Gastrocnemius medialis (tissue), 4 donors: ENCODE results near the gene RFXANK. TPM values are rescaled to one million over a fixed set of nuclear protein-coding genes. Genes with fewer than 3 reads are reported as not detected.

ENCODE experiments used
- ATAC-seq, 2 donors: fragments of 150-250 bp; one replicate each; pipeline ENCODE4 v1.9.1; 2016
- DNase-seq, 2 donors: peaks; one replicate each; pipeline ENCODE4 v3.0.0-alpha.2; 2019
- H3K27ac ChIP-seq, 4 donors: fragments of 200-600 bp; sonication (generic); 1 replicate in 1 of 4; 2 replicates in 3 of 4; pipeline ENCODE4 v1.5.1; 2016 to 2018; ENCODE audit warnings: mild to moderate bottlenecking in 2 of 4, moderate library complexity in 1 of 4
- H3K27me3 ChIP-seq, 3 donors: fragments of 200-600 bp; sonication (generic) in 2 of 3; 1 replicate in 1 of 3; 2 replicates in 2 of 3; pipeline versions ENCODE4 v1.5.1 to v1.6.0; 2016 to 2019; ENCODE audit warnings: mild to moderate bottlenecking in 1 of 3, moderate library complexity in 1 of 3
- H3K36me3 ChIP-seq, 2 donors: fragments of 200-600 bp; sonication (generic) in 1 of 2; one replicate each; pipeline ENCODE4 v1.5.1; 2017 to 2018
- H3K4me1 ChIP-seq, 2 donors: fragments of 200-600 bp; sonication (generic) in 1 of 2; one replicate each; pipeline ENCODE4 v1.5.1; 2016 to 2017; ENCODE audit warnings: mild to moderate bottlenecking in 2 of 2
- H3K4me3 ChIP-seq, 4 donors: fragments of 200-600 bp; sonication (generic) in 3 of 4; 1 replicate in 1 of 4; 2 replicates in 3 of 4; pipeline ENCODE4 v1.5.1; 2016 to 2019; ENCODE audit warnings: mild to moderate bottlenecking in 2 of 4
- H3K9me3 ChIP-seq, 3 donors: fragments of 200-600 bp; sonication (generic) in 2 of 3; 1 replicate in 1 of 3; 2 replicates in 2 of 3; pipeline ENCODE4 v1.5.1; 2016 to 2019
- POLR2A ChIP-seq, 2 donors: fragments of 450-650 bp; IDR thresholded peaks; one replicate each; pipeline ENCODE4 v1.6.1; 2017; ENCODE audit warnings: antibody characterized with exemption in 2 of 2, mild to moderate bottlenecking in 2 of 2, moderate library complexity in 2 of 2
- in situ Hi-C, 4 donors: fragments of 200-750 bp; cut with MboI; loops; one replicate each; pipeline versions ENCODE4 v1.15.0 to v1.8.0; 2017; ENCODE audit warnings: low sequenced_read_pairs in 4 of 4
- intact Hi-C: fragments of 100-400 bp; cut with DNase I; formaldehyde crosslinking; loops from one replicate; pipeline ENCODE4 v1.15.1; 2023; ENCODE audit warnings: low total_unique reads
- total RNA-seq, 4 donors: library from RNA; depleted of rRNA; stranded (reverse); fragments of >200 nt; gene quantifications; one replicate each; pipeline versions ENCODE4 v1.1.0 to v1.2.3, GENCODE V29; 2016
- TF ChIP-seq, protein P1 (sequence below), 5 experiments: fragments of 450-650 bp in 3 of 5; fragments of 200-600 bp in 2 of 5; sonication (generic) in 2 of 5; IDR thresholded peaks in 4 of 5; conservative IDR thresholded peaks in 1 of 5; 1 replicate in 4 of 5; 2 replicates in 1 of 5; pipeline ENCODE4 v1.5.1; 2016 to 2019; ENCODE audit warnings: antibody characterized with exemption in 5 of 5, mild to moderate bottlenecking in 3 of 5, moderate library complexity in 3 of 5

The RFXANK gene
- total RNA-seq, 4 donors from 2014 or later, result 25.5 to 44.1 (median 35.1) TPM

DNA sequence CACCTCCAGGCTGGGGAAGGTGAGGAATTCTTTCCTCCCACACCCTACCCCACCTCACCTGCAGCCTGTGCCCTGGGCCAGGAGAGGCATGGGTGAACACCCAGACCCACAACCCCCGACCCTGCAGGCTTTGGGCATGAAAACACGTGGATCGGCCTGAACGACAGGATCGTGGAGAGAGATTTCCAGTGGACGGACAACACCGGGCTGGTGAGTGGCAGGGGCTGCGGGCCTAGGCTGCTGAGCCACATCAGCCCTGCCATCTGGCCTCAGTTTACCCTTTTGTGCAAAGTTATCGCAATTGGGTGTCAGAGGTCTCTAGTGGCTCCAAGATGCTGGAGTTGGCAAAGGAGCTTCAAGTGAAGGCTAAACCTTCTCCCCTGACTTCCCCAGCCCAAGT, 48.4 kb downstream of the RFXANK start:
- TF ChIP-seq, protein P1, sequence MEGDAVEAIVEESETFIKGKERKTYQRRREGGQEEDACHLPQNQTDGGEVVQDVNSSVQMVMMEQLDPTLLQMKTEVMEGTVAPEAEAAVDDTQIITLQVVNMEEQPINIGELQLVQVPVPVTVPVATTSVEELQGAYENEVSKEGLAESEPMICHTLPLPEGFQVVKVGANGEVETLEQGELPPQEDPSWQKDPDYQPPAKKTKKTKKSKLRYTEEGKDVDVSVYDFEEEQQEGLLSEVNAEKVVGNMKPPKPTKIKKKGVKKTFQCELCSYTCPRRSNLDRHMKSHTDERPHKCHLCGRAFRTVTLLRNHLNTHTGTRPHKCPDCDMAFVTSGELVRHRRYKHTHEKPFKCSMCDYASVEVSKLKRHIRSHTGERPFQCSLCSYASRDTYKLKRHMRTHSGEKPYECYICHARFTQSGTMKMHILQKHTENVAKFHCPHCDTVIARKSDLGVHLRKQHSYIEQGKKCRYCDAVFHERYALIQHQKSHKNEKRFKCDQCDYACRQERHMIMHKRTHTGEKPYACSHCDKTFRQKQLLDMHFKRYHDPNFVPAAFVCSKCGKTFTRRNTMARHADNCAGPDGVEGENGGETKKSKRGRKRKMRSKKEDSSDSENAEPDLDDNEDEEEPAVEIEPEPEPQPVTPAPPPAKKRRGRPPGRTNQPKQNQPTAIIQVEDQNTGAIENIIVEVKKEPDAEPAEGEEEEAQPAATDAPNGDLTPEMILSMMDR (IDR thresholded peaks at IDR 0.05 in 4 of 5, conservative IDR thresholded peaks at IDR 0.05 in 1 of 5), result no peak
- TF ChIP-seq POLR2A (IDR thresholded peaks at IDR 0.05), result no peak
- no peaks in the 10 kb centered on the region for H3K36me3 ChIP-seq
- no peak for ATAC-seq
- no peak overlapping the region for H3K4me3 ChIP-seq
- H3K27me3 ChIP-seq, result peaks cover 0 to 11% (median 8%) of the 10 kb centered on the region in 3 donors
- intact Hi-C loops (no loop called here), in situ Hi-C loops (no loop called here)
- DNase-seq, result no peak
- no peaks in the 10 kb centered on the region for H3K4me1 ChIP-seq
- H3K27ac ChIP-seq, result no peak overlapping the region
- H3K9me3 ChIP-seq, result peaks cover 0 to 4% (median 0%) of the 10 kb centered on the region in 3 donors

- H3K4me3 ChIP-seq, result no peak overlapping the region
- no peak for TF ChIP-seq POLR2A (IDR thresholded peaks at IDR 0.05)
- TF ChIP-seq, protein P1 (IDR thresholded peaks at IDR 0.05 in 4 of 5, conservative IDR thresholded peaks at IDR 0.05 in 1 of 5), result no peak
- H3K4me1 ChIP-seq, result no peaks in the 10 kb centered on the region
- H3K27ac ChIP-seq, result no peak overlapping the region
- in situ Hi-C loops, result no loop called here
- peaks cover 4 to 24% (median 22%) of the 10 kb centered on the region in 3 donors for H3K27me3 ChIP-seq
- no peak for DNase-seq
- intact Hi-C loops, result no loop called here
- no peak for ATAC-seq
- H3K36me3 ChIP-seq, result no peaks in the 10 kb centered on the region
- no peaks in the 10 kb centered on the region for H3K9me3 ChIP-seq
Measured at GRCh38 chr19:19250196-19250801, 58.2 kb downstream of the RFXANK start.

Other genes starting within 250 kb of the RFXANK start
- 10 to 100 TPM; 24.6 to 38.2 (median 32.8) TPM for gene SUGP2, start 158.7 kb upstream of the RFXANK start, total RNA-seq
- gene ARMC6, start 158.7 kb upstream of the RFXANK start, total RNA-seq, result 10 to 100 TPM; 18.2 to 35.7 (median 25.2) TPM
- 10 to 100 TPM; 12.3 to 85.3 (median 37.1) TPM for gene SLC25A42, start 128.3 kb upstream of the RFXANK start, total RNA-seq
- 10 to 100 TPM; 30.1 to 52.1 (median 42.8) TPM for gene TMEM161A, start 53.8 kb upstream of the RFXANK start, total RNA-seq
- 1 to 10 TPM in 1 of 4 donors, under 1 TPM in 1, not detected in 2; 0.68 to 1.6 TPM for gene MEF2B, start 22.0 kb upstream of the RFXANK start, total RNA-seq
- 10 to 100 TPM; 11.2 to 17.2 (median 13.3) TPM for gene BORCS8, start 106 bp upstream of the RFXANK start, total RNA-seq
- 10 to 100 TPM in 2 of 4 donors, 1 to 10 TPM in 2; 4.7 to 19.0 (median 11.5) TPM for gene NR2C2AP, start 11.2 kb downstream of the RFXANK start, total RNA-seq
- gene NCAN, start 19.7 kb downstream of the RFXANK start, total RNA-seq, result not detected
- under 1 TPM in 2 of 4 donors, not detected in 2; 0.70 to 0.98 TPM for gene TM6SF2, start 81.0 kb downstream of the RFXANK start, total RNA-seq
- 10 to 100 TPM; 29.7 to 51.0 (median 39.8) TPM for gene SUGP1, start 128.3 kb downstream of the RFXANK start, total RNA-seq
- 10 to 100 TPM; 31.3 to 48.5 (median 41.7) TPM for gene MAU2, start 128.6 kb downstream of the RFXANK start, total RNA-seq
- gene GATAD2A, start 213.4 kb downstream of the RFXANK start, total RNA-seq, result 10 to 100 TPM; 17.7 to 51.4 (median 40.1) TPM